ENCODE results near the gene PCMT1. TPM values are rescaled to one million over a fixed set of nuclear protein-coding genes. Genes with fewer than 3 reads are reported as not detected.

The PCMT1 gene
- total and polyA plus RNA-seq, 9 of the 15 experiments (the other 6 are each of a cell fraction or from before 2014, with no cell fraction given): 217 to 541 (median 327) TPM

GRCh38 chr6:149749594-149750135 lies at the start of gene PCMT1 (continued):
- TF ChIP-seq MYC (IDR thresholded peaks at IDR 0.05; ENCODE audit: low read depth, low read length): peak; percentile 23; the same call in 1 of the 2 replicates
- peak; percentile 64; the same call in 1 of the 2 replicates for TF ChIP-seq MYC (CRISPR knock-in tag; IDR thresholded peaks at IDR 0.05; ENCODE audit: borderline replicate concordance, low read depth)
- TF ChIP-seq ZNF408 (CRISPR knock-in tag; IDR thresholded peaks at IDR 0.05; ENCODE audit: low read depth): no peak
- no peak for TF ChIP-seq DDX20 (tag; IDR thresholded peaks at IDR 0.05; ENCODE audit: low read depth)
- no peak for TF ChIP-seq EHMT2 (IDR thresholded peaks at IDR 0.05)
- TF ChIP-seq TCF15 (CRISPR knock-in tag; IDR thresholded peaks at IDR 0.05): no peak
- TF ChIP-seq NEUROD1 (IDR thresholded peaks at IDR 0.05; ENCODE audit: borderline replicate concordance, low read depth, low read length, partially characterized antibody): no peak
- TF ChIP-seq CTBP1 (IDR thresholded peaks at IDR 0.05; ENCODE audit: borderline replicate concordance): peak; percentile 89
- no peak; the same call in 1 of the 2 replicates for TF ChIP-seq TCF3 (CRISPR knock-in tag; IDR thresholded peaks at IDR 0.05)
- TF ChIP-seq HOXB6 (CRISPR knock-in tag; IDR thresholded peaks at IDR 0.05; ENCODE audit: borderline replicate concordance): no peak
- no peak for TF ChIP-seq ARID2 (IDR thresholded peaks at IDR 0.05)
- TF ChIP-seq, protein P1, sequence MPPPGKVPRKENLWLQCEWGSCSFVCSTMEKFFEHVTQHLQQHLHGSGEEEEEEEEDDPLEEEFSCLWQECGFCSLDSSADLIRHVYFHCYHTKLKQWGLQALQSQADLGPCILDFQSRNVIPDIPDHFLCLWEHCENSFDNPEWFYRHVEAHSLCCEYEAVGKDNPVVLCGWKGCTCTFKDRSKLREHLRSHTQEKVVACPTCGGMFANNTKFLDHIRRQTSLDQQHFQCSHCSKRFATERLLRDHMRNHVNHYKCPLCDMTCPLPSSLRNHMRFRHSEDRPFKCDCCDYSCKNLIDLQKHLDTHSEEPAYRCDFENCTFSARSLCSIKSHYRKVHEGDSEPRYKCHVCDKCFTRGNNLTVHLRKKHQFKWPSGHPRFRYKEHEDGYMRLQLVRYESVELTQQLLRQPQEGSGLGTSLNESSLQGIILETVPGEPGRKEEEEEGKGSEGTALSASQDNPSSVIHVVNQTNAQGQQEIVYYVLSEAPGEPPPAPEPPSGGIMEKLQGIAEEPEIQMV (tag; conservative IDR thresholded peaks at IDR 0.05; ENCODE audit: low read depth): no peak
- TF ChIP-seq ZNF3 (CRISPR knock-in tag; IDR thresholded peaks at IDR 0.05): no peak
- TF ChIP-seq, protein P2, sequence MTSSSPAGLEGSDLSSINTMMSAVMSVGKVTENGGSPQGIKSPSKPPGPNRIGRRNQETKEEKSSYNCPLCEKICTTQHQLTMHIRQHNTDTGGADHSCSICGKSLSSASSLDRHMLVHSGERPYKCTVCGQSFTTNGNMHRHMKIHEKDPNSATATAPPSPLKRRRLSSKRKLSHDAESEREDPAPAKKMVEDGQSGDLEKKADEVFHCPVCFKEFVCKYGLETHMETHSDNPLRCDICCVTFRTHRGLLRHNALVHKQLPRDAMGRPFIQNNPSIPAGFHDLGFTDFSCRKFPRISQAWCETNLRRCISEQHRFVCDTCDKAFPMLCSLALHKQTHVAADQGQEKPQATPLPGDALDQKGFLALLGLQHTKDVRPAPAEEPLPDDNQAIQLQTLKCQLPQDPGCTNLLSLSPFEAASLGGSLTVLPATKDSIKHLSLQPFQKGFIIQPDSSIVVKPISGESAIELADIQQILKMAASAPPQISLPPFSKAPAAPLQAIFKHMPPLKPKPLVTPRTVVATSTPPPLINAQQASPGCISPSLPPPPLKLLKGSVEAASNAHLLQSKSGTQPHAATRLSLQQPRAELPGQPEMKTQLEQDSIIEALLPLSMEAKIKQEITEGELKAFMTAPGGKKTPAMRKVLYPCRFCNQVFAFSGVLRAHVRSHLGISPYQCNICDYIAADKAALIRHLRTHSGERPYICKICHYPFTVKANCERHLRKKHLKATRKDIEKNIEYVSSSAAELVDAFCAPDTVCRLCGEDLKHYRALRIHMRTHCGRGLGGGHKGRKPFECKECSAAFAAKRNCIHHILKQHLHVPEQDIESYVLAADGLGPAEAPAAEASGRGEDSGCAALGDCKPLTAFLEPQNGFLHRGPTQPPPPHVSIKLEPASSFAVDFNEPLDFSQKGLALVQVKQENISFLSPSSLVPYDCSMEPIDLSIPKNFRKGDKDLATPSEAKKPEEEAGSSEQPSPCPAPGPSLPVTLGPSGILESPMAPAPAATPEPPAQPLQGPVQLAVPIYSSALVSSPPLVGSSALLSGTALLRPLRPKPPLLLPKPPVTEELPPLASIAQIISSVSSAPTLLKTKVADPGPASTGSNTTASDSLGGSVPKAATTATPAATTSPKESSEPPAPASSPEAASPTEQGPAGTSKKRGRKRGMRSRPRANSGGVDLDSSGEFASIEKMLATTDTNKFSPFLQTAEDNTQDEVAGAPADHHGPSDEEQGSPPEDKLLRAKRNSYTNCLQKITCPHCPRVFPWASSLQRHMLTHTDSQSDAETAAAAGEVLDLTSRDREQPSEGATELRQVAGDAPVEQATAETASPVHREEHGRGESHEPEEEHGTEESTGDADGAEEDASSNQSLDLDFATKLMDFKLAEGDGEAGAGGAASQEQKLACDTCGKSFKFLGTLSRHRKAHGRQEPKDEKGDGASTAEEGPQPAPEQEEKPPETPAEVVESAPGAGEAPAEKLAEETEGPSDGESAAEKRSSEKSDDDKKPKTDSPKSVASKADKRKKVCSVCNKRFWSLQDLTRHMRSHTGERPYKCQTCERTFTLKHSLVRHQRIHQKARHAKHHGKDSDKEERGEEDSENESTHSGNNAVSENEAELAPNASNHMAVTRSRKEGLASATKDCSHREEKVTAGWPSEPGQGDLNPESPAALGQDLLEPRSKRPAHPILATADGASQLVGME (CRISPR knock-in tag; IDR thresholded peaks at IDR 0.05): no peak
- TF ChIP-seq RBFOX2 (IDR thresholded peaks at IDR 0.05; ENCODE audit: low read depth, low read length): peak; percentile 89
- TF ChIP-seq OTX1 (CRISPR knock-in tag; IDR thresholded peaks at IDR 0.05): no peak
- no peak for TF ChIP-seq TOE1 (IDR thresholded peaks at IDR 0.05; ENCODE audit: borderline replicate concordance)
- TF ChIP-seq TOE1 (CRISPR knock-in tag; IDR thresholded peaks at IDR 0.05; ENCODE audit: borderline replicate concordance, low read depth): no peak
- no peak for TF ChIP-seq ZFP1 (CRISPR knock-in tag; IDR thresholded peaks at IDR 0.05)
- TF ChIP-seq, protein P3, sequence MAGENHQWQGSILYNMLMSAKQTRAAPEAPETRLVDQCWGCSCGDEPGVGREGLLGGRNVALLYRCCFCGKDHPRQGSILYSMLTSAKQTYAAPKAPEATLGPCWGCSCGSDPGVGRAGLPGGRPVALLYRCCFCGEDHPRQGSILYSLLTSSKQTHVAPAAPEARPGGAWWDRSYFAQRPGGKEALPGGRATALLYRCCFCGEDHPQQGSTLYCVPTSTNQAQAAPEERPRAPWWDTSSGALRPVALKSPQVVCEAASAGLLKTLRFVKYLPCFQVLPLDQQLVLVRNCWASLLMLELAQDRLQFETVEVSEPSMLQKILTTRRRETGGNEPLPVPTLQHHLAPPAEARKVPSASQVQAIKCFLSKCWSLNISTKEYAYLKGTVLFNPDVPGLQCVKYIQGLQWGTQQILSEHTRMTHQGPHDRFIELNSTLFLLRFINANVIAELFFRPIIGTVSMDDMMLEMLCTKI (IDR thresholded peaks at IDR 0.05; ENCODE audit: partially characterized antibody): no peak
- TF ChIP-seq SRSF9 (IDR thresholded peaks at IDR 0.05; ENCODE audit: borderline replicate concordance, low read depth, low read length): no peak
